ENCODE results near the gene CA14. TPM values are rescaled to one million over a fixed set of nuclear protein-coding genes. Genes with fewer than 3 reads are reported as not detected.
"Not testable (repeated sequence)": the region's sequence is repeated elsewhere in the genome, so short reads cannot be mapped to it uniquely, and the experiment has no call there.

The CA14 gene
- polyA plus RNA-seq, 2 of the 4 experiments (the other 2 are of a cell fraction), result not detected

DNA sequence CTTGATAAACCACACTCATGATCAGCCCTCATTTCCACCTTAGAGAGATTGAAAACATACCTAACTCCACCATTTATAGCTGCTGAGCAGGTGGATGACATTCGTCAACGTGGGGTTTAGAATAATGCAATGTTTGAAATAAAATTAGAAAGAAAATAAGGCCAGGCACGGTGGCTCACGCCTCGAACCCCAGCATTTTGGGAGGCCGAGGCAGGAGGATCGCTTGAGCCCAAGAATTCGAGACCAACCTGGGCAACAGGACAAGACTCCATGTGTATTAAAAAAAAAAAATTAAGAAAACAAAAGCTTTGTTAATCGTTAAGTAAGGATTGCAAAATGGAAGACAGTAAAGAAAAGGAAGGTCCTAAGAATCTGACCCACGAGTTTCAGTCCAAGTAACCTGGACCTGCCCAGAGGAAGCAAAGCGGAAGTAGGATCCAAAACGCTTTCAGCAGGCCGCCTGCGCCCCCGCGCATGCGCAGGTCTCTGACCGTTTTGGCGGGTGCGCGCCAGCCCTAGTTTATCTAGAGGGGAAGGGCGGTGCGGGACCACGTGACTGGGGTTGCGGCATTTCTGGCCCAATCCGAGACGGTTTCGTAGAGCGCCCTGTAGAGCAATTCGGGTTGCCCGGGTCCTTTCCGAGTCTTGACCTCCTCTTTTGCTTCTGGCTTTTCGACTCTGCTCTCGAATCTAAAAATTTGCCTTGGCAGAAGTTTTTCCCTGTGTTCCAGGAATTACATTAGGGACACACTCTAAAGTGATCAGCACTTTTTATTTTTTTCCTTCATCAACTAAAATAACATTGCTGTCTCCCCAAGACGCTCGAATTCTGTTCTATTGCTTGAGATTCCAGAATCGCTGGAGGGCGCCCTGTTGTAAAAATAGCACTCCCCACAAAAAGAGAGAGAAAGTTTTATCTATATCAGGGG lies 44.1 kb upstream of the CA14 start (continued):
- TF ChIP-seq NPAS2 (CRISPR knock-in tag; IDR thresholded peaks at IDR 0.05; ENCODE audit: borderline replicate concordance) (no peak), POLR2AphosphoS2 (conservative IDR thresholded peaks at IDR 0.05; ENCODE audit: low read length) (no peak), RCOR1 (IDR thresholded peaks at IDR 0.05; ENCODE audit: low read depth, low read length) (no peak)

- ATAC-seq, result peak in 1 of 2 experiments; percentile 45; a peak in 4 of 6 replicates
- FAIRE-seq; POLR2A ChIA-PET; DNase-seq (ENCODE audit: low read depth in 1 of 2, low spot score in 1 of 2); H3K4me1 ChIP-seq; H3K9me3 ChIP-seq: not testable (repeated sequence)
- Histone ChIP-seq H3K4me3 (peak overlapping the region; percentile 42), H3K27ac (peak overlapping the region; percentile 71 to 86), H3K4me2 (peak overlapping the region; percentile 77)
- CTCF ChIA-PET, result interaction anchor here (1.2 to 2.3 kb wide), 2 partner anchors 27 to 106 kb away, joined by 3 to 9 read pairs; no protein-coding TSS in a partner anchor
- 84% methylated on average over 18 of the region's 18 CpGs for WGBS (ENCODE audit: missing lambda C conversion rate)
These were observed 43.3 kb upstream of the CA14 start for GRCh38 chr1:150214099-150214756.

- DNase-seq (ENCODE audit: low read depth in 1 of 2, low spot score in 1 of 2); H3K27ac ChIP-seq; H3K4me1 ChIP-seq; H3K4me3 ChIP-seq; ATAC-seq; FAIRE-seq; POLR2A ChIA-PET; H3K4me2 ChIP-seq; H3K9me3 ChIP-seq: not testable (repeated sequence)
- CTCF ChIA-PET, result interaction anchor here (0.6 to 2.3 kb wide), 2 partner anchors 29 to 319 kb away, joined by 3 to 9 read pairs; no protein-coding TSS in a partner anchor
- 92% methylated on average over 6 of the region's 6 CpGs for WGBS (ENCODE audit: missing lambda C conversion rate)
These were observed 41.7 kb upstream of the CA14 start for GRCh38 chr1:150215855-150216254.

GRCh38 chr1:150221552-150221951 lies 36.0 kb upstream of the CA14 start:
- Histone ChIP-seq H3K4me3 (no peak overlapping the region), H3K4me1 (no peaks in the 10 kb centered on the region), H3K27ac (no peak overlapping the region), H3K9me3 (no peaks in the 10 kb centered on the region), H3K4me2 (no peak overlapping the region)
- ChIA-PET POLR2A (no interaction called here), CTCF (interaction anchor here (0.9 to 2.2 kb wide), 4 partner anchors 14 to 34 kb away, joined by 3 to 9 read pairs (median 7); no protein-coding TSS in a partner anchor)
- peak in 1 of 2 experiments; percentile 29; a peak in 2 of 5 replicates for TF ChIP-seq RAD21 (conservative IDR thresholded peaks at IDR 0.05 in 1 of 2, IDR thresholded peaks at IDR 0.05 in 1 of 2)
- TF ChIP-seq, protein P1, sequence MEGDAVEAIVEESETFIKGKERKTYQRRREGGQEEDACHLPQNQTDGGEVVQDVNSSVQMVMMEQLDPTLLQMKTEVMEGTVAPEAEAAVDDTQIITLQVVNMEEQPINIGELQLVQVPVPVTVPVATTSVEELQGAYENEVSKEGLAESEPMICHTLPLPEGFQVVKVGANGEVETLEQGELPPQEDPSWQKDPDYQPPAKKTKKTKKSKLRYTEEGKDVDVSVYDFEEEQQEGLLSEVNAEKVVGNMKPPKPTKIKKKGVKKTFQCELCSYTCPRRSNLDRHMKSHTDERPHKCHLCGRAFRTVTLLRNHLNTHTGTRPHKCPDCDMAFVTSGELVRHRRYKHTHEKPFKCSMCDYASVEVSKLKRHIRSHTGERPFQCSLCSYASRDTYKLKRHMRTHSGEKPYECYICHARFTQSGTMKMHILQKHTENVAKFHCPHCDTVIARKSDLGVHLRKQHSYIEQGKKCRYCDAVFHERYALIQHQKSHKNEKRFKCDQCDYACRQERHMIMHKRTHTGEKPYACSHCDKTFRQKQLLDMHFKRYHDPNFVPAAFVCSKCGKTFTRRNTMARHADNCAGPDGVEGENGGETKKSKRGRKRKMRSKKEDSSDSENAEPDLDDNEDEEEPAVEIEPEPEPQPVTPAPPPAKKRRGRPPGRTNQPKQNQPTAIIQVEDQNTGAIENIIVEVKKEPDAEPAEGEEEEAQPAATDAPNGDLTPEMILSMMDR (IDR thresholded peaks at IDR 0.05), result peak; percentile 41; the same call in 1 of the 3 replicates
- TF ChIP-seq SMC3 (IDR thresholded peaks at IDR 0.05), result 0 out of 3 replicates have a peak, but pooled peaks have one; percentile 15
- TF ChIP-seq RARB (CRISPR knock-in tag; IDR thresholded peaks at IDR 0.05), result no peak
- WGBS (ENCODE audit: missing lambda C conversion rate), result 22% methylated on average over 2 of the region's 2 CpGs
- ATAC-seq (peak; percentile 62 to 76; a peak in 4 of 6 replicates), DNase-seq (ENCODE audit: low read depth in 1 of 2, low spot score in 1 of 2) (peak; percentile 36 to 44), FAIRE-seq (peak; percentile 18)

- Histone ChIP-seq H3K4me1 (no peaks in the 10 kb centered on the region), H3K4me3 (no peak overlapping the region), H3K4me2 (no peak overlapping the region), H3K27ac (no peak overlapping the region), H3K9me3 (no peaks in the 10 kb centered on the region)
- POLR2A ChIA-PET, result interaction anchor here (0.9 kb wide), 1 partner anchor 10 kb away, joined by 3 read pairs; no protein-coding TSS in a partner anchor
- FAIRE-seq (no peak), DNase-seq (ENCODE audit: low read depth in 1 of 2, low spot score in 1 of 2) (no peak), ATAC-seq (no peak)
- CTCF ChIA-PET, result interaction anchor here (1.0 to 3.2 kb wide), 4 partner anchors 31 to 174 kb away, joined by 3 to 14 read pairs (median 4); no protein-coding TSS in a partner anchor
- WGBS (ENCODE audit: missing lambda C conversion rate), result 78% methylated on average over 1 of the region's 1 CpG
- TF ChIP-seq ESRRA (IDR thresholded peaks at IDR 0.05; ENCODE audit: borderline replicate concordance, low read length), result no peak
- TF ChIP-seq FOSL2 (IDR thresholded peaks at IDR 0.05), result no peak
- TF ChIP-seq FOSL2 (CRISPR knock-in tag; IDR thresholded peaks at IDR 0.05), result no peak
- no peak for TF ChIP-seq RAD21 (conservative IDR thresholded peaks at IDR 0.05 in 1 of 2, IDR thresholded peaks at IDR 0.05 in 1 of 2)
- no peak for TF ChIP-seq CEBPB (IDR thresholded peaks at IDR 0.05)
- TF ChIP-seq BHLHE40 (IDR thresholded peaks at IDR 0.05; ENCODE audit: low read depth, low read length), result no peak
These were observed 32.6 kb upstream of the CA14 start for GRCh38 chr1:150224983-150225382.
